Lower leg skin (tissue), 3 donors: Measurements from ENCODE around the gene RASAL3.

Experiments used
- CTCF ChIP-seq, 3 donors: fragments of 450-650 bp; IDR thresholded peaks; one replicate each; pipeline ENCODE4 v1.5.1; 2016; ENCODE audit warnings: antibody characterized with exemption in 3 of 3, mild to moderate bottlenecking in 3 of 3, moderate library complexity in 2 of 3
- POLR2A ChIP-seq, 2 donors: fragments of 450-650 bp; IDR thresholded peaks; one replicate each; pipeline ENCODE4 v1.6.1; 2016 to 2017; ENCODE audit warnings: antibody characterized with exemption in 2 of 2, mild to moderate bottlenecking in 1 of 2, moderate library complexity in 1 of 2

GRCh38 chr19:15403151-15403531 lies 61.2 kb downstream of the RASAL3 start:
- TF ChIP-seq CTCF (IDR thresholded peaks at IDR 0.05) (no peak), POLR2A (IDR thresholded peaks at IDR 0.05) (no peak)
